ENCODE measurements around the gene USP32.

GRCh38 chr17:60247836-60248461 lies 144.0 kb downstream of the USP32 start:
- TF ChIP-seq SUZ12 (IDR thresholded peaks at IDR 0.05; ENCODE audit: extremely low read depth, insufficient read depth, insufficient read length) (no peak), YY1 (IDR thresholded peaks at IDR 0.05; ENCODE audit: insufficient read depth, insufficient read length) (no peak), ZNF274 (IDR thresholded peaks at IDR 0.05; ENCODE audit: low read depth, low read length) (no peak)
